Fibroblast of peridontal ligament (primary cell): Measurements from ENCODE around the gene FAM78A.

Experiments
- DNase-seq: peaks from one replicate; pipeline ENCODE4 v3.0.0-alpha.2; 2010; ENCODE audit errors: extremely low read depth

The FAM78A gene

GRCh38 chr9:131302244-131303075 lies 26.1 kb upstream of the FAM78A start:
- no peak for DNase-seq

GRCh38 chr9:131300444-131300843 lies 24.1 kb upstream of the FAM78A start:
- no peak for DNase-seq

- no peak for DNase-seq
Measured at GRCh38 chr9:131299961-131300347, 23.6 kb upstream of the FAM78A start.

- no peak for DNase-seq
Measured at GRCh38 chr9:131299346-131299960, 23.1 kb upstream of the FAM78A start.

GRCh38 chr9:131298816-131299215 lies 22.5 kb upstream of the FAM78A start:
- DNase-seq, result no peak

- DNase-seq, result no peak
Measured at GRCh38 chr9:131298341-131298740, 22.0 kb upstream of the FAM78A start.

GRCh38 chr9:131297903-131298302 lies 21.6 kb upstream of the FAM78A start:
- DNase-seq, result peak; percentile 29

GRCh38 chr9:131296906-131297500 lies 20.7 kb upstream of the FAM78A start:
- no peak for DNase-seq

GRCh38 chr9:131296460-131296859 lies 20.1 kb upstream of the FAM78A start:
- DNase-seq, result no peak

- DNase-seq, result no peak
Measured at GRCh38 chr9:131292937-131293336, 16.6 kb upstream of the FAM78A start.

- no peak for DNase-seq
Measured at GRCh38 chr9:131291795-131292315, 15.5 kb upstream of the FAM78A start.

GRCh38 chr9:131290767-131291370 lies 14.6 kb upstream of the FAM78A start:
- no peak for DNase-seq

GRCh38 chr9:131290036-131290766 lies 13.9 kb upstream of the FAM78A start:
- peak; percentile 12 for DNase-seq

GRCh38 chr9:131289301-131290035 lies 13.2 kb upstream of the FAM78A start, which contains the start of gene PLPP7:
Gene PLPP7, plus strand, starts transcription at chr9:131289723. Its CDS starts 275 bp downstream, at chr9:131289998.
- peak; percentile 71 for DNase-seq

- no peak for DNase-seq
Measured at GRCh38 chr9:131288217-131288616, 11.9 kb upstream of the FAM78A start.

- DNase-seq, result no peak
Measured at GRCh38 chr9:131287359-131287758, 11.0 kb upstream of the FAM78A start.

GRCh38 chr9:131284856-131285255 lies 8.5 kb upstream of the FAM78A start:
- DNase-seq, result no peak

- DNase-seq, result peak; percentile 25
Measured at GRCh38 chr9:131282688-131283422, 6.5 kb upstream of the FAM78A start.

- no peak for DNase-seq
Measured at GRCh38 chr9:131282175-131282574, 5.9 kb upstream of the FAM78A start.
